NCI-H128 (cell line): ENCODE results near the gene ISL1.

Source experiments
- DNase-seq: peaks from one replicate; lab custom pipeline; 2025; ENCODE audit not compliant: unreplicated experiment; lab: John Stamatoyannopoulos, UW

The ISL1 gene

DNA sequence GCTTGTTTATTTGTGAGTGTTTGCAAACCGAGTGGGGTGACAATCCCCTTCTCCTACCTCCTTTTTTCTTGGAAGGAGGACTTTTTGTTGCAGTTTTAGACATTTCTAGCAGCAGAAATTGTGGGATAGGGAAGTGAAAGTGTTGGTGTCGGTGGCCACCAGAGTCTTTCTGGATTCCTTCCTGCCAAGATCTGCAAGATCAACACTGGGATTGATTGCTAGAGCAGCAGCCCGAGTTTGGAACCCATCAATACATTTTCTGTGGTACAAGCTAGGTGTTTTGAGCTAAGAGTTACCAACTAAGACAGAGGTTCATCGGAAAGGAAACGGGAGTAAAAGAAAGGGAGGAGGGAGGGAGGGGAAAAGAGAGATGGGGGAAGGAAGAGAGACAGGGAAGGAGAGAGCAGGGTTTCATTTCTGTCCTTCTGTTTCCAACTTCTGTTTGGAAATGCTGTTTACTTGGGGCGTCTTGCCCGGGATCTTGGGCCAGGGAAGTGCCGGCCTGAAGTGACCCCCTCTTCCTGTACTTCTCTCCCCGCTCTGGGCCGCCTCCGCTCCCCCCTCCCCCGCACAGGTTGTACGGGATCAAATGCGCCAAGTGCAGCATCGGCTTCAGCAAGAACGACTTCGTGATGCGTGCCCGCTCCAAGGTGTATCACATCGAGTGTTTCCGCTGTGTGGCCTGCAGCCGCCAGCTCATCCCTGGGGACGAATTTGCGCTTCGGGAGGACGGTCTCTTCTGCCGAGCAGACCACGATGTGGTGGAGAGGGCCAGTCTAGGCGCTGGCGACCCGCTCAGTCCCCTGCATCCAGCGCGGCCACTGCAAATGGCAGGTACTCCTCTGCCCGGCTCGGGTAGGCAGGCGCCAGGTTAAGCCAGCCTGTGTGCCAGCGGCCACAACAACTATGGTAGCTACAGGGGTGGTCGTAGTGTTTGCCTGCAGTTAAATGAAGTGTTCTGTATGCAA is 4.0 kb downstream of the ISL1 start:
- DNase-seq: no peak

DNA sequence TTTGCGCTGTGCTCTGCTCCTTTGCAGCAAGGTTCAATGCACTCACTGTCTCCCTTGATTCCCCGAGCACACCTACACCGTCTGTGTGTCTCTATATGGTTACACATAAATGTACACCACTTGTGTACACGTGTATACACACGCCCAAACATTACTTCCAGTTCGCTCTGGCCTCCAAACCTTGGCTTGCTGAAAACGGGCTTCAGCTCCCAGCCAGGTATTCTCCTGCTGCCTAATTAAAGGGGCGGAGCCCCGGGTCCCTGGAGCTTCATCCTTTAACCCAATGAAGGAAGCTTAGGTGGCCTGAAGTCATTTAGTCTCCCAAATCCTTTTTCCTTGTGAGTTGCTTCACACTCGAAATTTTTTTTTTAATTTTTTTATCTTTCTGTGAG is 4.6 kb downstream of the ISL1 start:
- no peak for DNase-seq

GRCh38 chr5:51388488-51389287 is 5.4 kb downstream of the ISL1 start:
- DNase-seq: no peak

DNA sequence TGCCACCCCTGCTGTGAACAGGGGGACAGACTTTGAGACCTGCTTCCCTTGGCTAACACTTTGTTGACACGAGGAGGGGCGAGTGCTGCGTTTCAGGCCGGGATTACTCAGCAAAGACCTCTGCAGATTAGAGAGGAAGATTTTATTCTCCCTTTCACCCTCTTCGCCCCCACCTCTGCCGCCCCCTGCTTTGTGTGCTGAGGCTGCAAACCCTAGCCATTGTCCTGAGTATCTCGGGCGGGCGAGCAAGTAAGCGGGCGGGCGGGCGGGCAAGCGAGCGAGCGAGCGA is 6.0 kb downstream of the ISL1 start:
- DNase-seq: no peak

DNA sequence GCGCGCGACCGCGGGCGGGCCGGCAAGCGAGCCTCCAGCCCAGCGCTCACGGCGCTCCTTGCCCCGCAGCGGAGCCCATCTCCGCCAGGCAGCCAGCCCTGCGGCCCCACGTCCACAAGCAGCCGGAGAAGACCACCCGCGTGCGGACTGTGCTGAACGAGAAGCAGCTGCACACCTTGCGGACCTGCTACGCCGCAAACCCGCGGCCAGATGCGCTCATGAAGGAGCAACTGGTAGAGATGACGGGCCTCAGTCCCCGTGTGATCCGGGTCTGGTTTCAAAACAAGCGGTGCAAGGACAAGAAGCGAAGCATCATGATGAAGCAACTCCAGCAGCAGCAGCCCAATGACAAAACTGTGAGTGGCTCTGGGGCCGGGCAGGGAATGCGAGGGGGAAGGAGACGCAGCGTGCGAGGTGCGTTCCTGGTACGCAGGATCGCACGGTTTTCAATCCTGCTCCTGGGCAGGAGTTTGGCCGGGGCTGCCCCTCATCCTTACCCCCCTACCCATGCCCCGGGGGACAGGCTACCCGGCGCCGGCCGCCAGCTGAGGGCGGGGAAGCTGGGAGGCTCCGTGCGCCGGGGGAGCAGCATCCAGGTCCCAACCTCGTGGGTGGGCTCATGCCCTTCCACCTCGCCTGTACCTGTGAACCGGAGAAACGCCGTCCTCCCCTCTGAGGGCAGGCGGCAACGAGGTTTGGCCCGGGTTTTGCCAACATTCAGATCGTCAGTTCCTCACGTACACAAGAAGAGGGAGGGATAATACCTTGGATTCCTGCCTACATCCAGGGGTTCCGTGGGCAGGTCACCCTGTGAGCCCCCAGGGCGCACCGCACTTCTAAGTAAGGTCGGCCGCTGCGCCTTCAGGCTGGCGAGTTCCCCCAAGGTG is 6.6 kb downstream of the ISL1 start:
- no peak for DNase-seq

DNA sequence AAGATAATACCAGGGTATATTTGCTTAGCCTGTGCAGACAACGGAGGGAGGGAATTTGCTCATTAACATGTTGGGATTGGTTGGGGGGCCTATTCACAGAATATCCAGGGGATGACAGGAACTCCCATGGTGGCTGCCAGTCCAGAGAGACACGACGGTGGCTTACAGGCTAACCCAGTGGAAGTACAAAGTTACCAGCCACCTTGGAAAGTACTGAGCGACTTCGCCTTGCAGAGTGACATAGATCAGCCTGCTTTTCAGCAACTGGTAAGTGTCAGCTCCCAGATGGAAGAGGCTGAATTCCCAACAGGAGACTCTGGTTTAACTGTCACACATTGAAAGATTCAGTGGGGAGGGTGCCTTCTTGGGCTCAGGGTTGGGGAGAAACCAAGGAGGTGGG is 7.9 kb downstream of the ISL1 start:
- no peak for DNase-seq

- DNase-seq: no peak
Observed at GRCh38 chr5:51392689-51393199, 9.5 kb downstream of the ISL1 start.

GRCh38 chr5:51394609-51395008 is 11.4 kb downstream of the ISL1 start:
- DNase-seq: no peak

- no peak for DNase-seq
Observed at GRCh38 chr5:51395245-51395644, 12.0 kb downstream of the ISL1 start.

DNA sequence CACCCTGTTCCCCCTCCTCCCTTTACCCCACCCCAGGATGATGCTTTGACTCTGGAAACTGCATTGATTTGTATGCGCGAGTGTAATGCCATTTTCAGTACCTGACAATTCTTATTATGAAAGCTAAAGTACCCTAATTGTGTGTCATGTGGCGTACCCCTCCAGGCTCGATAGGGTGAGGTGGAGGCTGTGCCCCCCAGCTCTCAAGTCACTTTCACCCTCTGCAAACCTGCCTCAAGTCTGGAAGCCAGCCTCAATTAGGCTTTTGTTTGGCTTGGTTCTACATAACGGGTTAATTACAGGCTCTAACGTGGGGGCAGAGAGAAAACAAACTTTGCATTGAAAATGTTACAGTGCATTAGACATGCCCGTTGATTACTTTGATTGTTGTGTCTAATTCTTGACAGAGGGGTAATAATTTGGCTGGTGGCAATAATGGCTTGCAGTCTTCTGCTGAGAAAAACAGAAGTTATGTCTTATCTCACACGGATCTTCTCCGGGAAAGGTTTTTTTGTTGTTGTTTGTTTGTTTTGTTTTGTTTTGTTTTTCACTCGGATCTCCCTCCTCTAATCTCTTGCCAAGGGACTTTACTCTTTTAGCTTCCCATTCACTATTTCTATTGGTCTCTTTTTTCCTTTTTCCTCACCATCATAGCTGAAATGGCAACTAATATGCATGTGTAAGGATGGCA is 12.6 kb downstream of the ISL1 start:
- no peak for DNase-seq

DNA sequence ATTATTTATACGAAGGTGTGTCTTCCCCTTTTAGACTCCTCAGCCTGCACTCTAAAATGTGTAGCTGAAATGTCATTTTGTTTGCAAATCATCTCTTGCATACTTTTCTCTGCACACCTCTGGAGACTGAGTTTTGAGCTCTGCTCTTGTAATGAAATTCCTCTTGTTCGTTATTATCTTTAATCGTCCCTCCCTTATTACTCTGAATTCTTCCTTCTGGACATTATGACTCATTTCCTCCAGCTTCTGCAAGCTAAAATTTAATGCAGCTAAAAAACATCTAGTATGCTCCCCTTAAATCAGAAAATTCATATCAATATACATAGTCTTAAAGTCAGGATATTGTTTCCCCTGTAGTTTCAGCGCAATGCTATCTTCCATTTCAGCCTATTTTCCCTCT is 13.5 kb downstream of the ISL1 start:
- DNase-seq: no peak

GRCh38 chr5:51397996-51398395 is 14.7 kb downstream of the ISL1 start:
- DNase-seq: no peak

DNA sequence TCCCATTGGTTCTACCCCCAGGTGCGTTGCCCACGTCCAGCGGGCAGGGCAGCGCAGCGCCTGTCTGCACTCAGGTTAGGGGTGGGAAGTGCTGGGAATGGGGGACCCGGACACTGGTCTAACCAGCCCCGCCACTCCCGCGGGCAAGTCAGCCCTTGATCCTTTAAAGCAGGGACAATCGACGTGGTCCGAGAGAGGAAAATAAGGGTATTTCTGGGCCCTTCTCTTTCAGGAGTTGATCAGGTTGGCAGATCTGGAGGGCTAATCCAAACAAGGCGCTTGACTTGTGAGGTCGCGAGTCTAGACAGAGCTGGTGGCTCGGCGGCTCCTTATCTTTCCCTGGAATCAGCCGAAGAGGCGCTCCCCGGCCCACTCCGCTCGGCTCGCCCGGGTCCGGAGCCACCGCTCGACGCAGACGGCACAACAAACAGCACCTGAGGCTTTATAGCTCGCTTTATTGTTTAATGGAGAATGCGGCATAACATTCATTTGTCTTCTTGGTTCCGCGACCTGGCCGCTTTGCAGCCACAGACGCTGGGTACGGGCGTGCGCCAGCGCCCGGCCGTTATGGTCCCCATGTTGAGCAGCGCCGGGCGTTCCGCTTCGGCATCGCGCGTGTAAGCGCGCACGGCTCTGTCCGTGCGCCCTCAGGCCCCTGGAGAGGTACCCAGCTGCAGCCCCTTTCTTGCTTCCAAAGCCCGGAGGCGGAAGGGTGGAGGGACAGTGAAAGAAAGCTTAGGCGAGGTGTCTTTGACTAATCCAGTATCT is 15.8 kb downstream of the ISL1 start:
- no peak for DNase-seq

- no peak for DNase-seq
Observed at GRCh38 chr5:51399643-51400006, 16.4 kb downstream of the ISL1 start.

GRCh38 chr5:51404255-51404654 is 21.0 kb downstream of the ISL1 start:
- DNase-seq: no peak

DNA sequence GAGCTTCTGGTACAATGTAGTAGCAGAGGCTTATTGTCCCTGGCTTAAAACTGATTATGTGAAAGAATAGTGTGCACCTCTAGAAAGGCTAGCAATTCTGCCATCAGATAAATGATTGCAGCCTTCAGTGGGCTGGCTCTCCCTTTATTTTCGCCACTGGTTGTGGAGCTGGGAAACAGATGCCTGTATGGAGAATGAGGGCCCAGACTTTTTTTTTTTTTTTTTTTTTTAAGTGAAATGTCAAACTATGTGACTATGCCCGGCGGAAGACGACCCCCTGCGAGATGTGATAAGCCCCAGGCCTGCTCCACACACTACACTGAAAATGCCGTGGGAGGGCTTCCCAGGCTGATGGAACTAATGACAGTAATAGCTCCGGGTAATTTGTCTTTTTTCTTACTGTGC is 28.7 kb downstream of the ISL1 start:
- no peak for DNase-seq

DNA sequence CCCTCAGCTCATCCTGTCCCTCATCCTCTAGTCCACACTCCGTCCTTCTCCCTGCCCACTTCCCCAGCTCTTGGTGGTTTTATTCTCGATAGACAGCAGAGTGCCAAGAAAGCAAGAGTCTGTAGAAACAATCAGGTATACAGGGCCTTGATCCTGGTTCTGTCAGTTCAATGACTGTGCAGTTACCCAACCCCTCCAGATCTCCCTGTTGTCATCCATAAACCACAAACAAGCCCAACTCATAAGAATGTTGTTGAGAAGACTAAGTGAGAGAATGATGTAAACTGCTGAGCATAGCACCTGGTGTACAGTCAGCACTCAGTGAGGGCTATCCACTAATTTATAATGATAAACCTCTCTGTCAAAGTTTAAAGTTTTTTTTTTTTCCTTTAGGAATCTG is 31.3 kb downstream of the ISL1 start:
- DNase-seq: no peak

GRCh38 chr5:51416149-51416548 is 32.9 kb downstream of the ISL1 start:
- DNase-seq: no peak

DNA sequence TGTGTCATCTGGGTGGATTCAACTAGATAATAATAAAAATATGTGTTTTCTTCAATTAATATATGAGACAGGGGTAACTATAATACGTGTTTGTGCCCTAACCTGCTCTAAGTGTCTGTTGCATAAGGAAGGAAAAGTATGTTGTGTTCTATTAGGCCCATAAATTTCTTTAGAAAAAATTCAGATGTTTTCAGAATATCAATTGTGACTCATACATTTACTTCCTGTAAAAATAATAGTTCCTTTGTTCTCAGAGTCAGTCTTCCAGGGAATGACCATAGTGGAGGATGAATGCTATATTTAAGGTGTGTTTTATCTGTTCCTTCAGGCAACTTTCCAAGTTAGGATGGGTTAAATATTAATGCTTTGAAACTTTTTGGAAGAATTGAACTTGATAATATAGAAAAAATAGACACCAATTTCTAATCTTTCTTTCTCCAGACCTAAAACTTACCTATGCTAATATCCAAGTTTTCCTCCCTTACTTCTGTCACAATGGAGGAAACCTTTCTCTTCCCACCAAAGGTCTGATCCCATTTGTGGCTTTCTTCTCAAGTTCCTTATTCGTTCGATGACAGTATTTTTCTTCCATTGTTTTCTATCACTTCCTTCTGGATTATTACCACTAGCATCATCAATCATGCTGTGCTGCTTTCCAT is 49.9 kb downstream of the ISL1 start:
- DNase-seq: no peak
